ENCODE data around the gene AIFM3. TPM values are rescaled to one million over a fixed set of nuclear protein-coding genes. Genes with fewer than 3 reads are reported as not detected.
A peak's percentile ranks its signal among the peaks of the same experiment; 100 is the strongest.

AIFM3 gene
- total RNA-seq, 2 donors from 2014 or later, result 0.34 to 1.2 TPM

DNA sequence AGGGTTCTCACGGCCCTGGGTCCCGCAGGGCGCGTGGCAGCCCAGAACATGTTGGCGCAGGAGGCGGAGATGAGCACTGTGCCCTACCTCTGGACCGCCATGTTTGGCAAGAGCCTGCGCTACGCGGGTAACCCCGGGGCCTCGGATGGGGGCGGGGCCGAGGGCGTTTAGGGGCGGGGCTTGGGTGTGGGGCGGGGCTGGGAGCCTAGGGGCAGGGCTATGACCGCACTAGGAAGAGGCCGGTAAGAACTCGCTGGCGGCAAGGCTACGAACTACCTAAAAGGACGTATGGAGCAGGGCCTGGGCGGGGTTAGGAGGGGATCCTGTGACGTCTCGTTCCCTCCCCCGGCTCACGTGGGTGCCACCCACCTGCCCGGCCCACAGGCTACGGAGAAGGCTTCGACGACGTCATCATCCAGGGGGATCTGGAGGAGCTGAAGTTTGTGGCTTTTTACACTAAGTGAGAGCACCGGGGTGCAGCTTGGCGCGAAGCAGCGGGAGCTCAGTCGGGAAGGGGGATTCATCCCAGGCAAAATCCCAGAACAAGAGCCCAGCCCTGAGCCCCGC is 12.3 kb downstream of the AIFM3 start:
- H3K4me1 Mint-ChIP-seq, result peaks cover 36% of the 10 kb centered on the region
- H3K36me3 Mint-ChIP-seq (ENCODE audit: low read depth), result peaks cover 4% of the 10 kb centered on the region
- no peaks in the 10 kb centered on the region for H3K27me3 Mint-ChIP-seq
- no peaks in the 10 kb centered on the region for H3K9me3 ChIP-seq (ENCODE audit: control insufficient read depth, low read length, poor library complexity, severe bottlenecking)
- H3K4me3 Mint-ChIP-seq, result peak overlapping the region; percentile 28
- peak overlapping the region; percentile 79 for H3K27ac Mint-ChIP-seq
- peak; percentile 35 to 52 (median 43) for DNase-seq
- peak; percentile 77 for ATAC-seq

GRCh38 chr22:20979940-20980453 is 12.9 kb downstream of the AIFM3 start:
- peaks cover 4% of the 10 kb centered on the region for H3K36me3 Mint-ChIP-seq (ENCODE audit: low read depth)
- no peak for DNase-seq
- H3K4me1 Mint-ChIP-seq, result peaks cover 36% of the 10 kb centered on the region

DNA sequence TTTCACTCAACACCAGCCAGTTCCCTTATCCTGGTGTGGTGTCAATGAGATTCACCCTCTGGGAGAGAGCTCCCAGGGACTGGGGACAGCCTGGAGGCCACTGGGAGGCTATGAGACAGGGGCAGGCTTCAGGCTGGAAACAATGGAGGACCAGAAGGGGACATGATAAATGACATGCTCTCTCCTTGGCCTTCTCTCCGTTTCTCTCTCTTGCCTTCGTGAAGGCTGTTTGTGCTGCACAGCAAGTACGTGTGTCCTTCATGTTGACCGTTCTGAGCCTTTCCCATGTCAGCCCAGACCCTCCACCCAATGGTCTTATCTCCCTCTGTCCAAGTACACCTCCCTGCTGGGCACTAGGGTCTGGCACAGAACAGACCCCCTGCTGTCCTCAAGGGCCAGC is 13.5 kb downstream of the AIFM3 start:
- Mint-ChIP-seq H3K4me1 (peaks cover 36% of the 10 kb centered on the region), H3K36me3 (ENCODE audit: low read depth) (peaks cover 4% of the 10 kb centered on the region), H3K4me3 (peak overlapping the region; percentile 45), H3K27me3 (no peaks in the 10 kb centered on the region), H3K27ac (peak overlapping the region; percentile 93)
- no peaks in the 10 kb centered on the region for H3K9me3 ChIP-seq (ENCODE audit: control insufficient read depth, low read length, poor library complexity, severe bottlenecking)
- DNase-seq, result no peak
- ATAC-seq, result no peak

More at GRCh38 chr22:20979940-20980453, 12.9 kb downstream of the AIFM3 start:
- no peak for ATAC-seq
- Mint-ChIP-seq H3K27me3 (no peaks in the 10 kb centered on the region), H3K27ac (peak overlapping the region; percentile 79), H3K4me3 (peak overlapping the region; percentile 45)
- H3K9me3 ChIP-seq (ENCODE audit: control insufficient read depth, low read length, poor library complexity, severe bottlenecking), result no peaks in the 10 kb centered on the region

- no peaks in the 10 kb centered on the region for H3K9me3 ChIP-seq (ENCODE audit: control insufficient read depth, low read length, poor library complexity, severe bottlenecking)
- Mint-ChIP-seq H3K27ac (peak overlapping the region; percentile 93), H3K36me3 (ENCODE audit: low read depth) (peaks cover 2% of the 10 kb centered on the region), H3K4me3 (peak overlapping the region; percentile 98), H3K27me3 (no peaks in the 10 kb centered on the region), H3K4me1 (peaks cover 33% of the 10 kb centered on the region)
- DNase-seq (no peak), ATAC-seq (no peak)
Observed at GRCh38 chr22:20980938-20981722, 14.1 kb downstream of the AIFM3 start.

GRCh38 chr22:20981787-20982562 is 14.9 kb downstream of the AIFM3 start, which contains the start of gene LZTR1:
TSS of gene LZTR1 (plus strand) at chr22:20982297. CDS start at chr22:20982372, 75 bp downstream.
- peaks cover 7% of the 10 kb centered on the region for H3K36me3 Mint-ChIP-seq (ENCODE audit: low read depth)
- no peaks in the 10 kb centered on the region for H3K9me3 ChIP-seq (ENCODE audit: control insufficient read depth, low read length, poor library complexity, severe bottlenecking)
- DNase-seq, result peak; percentile 43 to 50 (median 47)
- peak within 1 kb of the TSS; percentile 93 for H3K27ac Mint-ChIP-seq
- H3K27me3 Mint-ChIP-seq, result no peaks in the 10 kb centered on the region
- H3K4me1 Mint-ChIP-seq, result peaks cover 38% of the 10 kb centered on the region
- peak; percentile 82 for ATAC-seq
- H3K4me3 Mint-ChIP-seq, result peak within 1 kb of the TSS; percentile 98

DNA sequence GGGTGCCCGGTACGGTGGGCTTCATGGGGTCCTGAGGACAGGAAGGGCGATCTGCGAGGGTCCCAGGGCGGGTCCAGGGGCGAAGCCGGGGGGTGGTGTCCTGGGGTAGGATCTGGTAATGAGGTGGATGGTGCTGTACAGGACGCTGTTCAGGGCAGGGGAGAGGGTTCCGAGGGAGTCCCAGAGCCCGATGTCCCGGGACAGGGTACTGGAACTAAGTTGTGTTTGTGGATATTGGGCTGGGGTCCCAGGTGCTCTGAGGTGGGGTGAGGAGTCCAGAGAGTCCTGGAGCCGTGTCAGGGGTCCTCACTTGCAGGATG is 15.5 kb downstream of the AIFM3 start:
- ATAC-seq, result no peak
- Mint-ChIP-seq H3K4me1 (peaks cover 38% of the 10 kb centered on the region), H3K4me3 (peak overlapping the region; percentile 98), H3K27ac (peak overlapping the region; percentile 93), H3K27me3 (no peaks in the 10 kb centered on the region), H3K36me3 (ENCODE audit: low read depth) (peaks cover 7% of the 10 kb centered on the region)
- H3K9me3 ChIP-seq (ENCODE audit: control insufficient read depth, low read length, poor library complexity, severe bottlenecking), result no peaks in the 10 kb centered on the region
- DNase-seq, result no peak

DNA sequence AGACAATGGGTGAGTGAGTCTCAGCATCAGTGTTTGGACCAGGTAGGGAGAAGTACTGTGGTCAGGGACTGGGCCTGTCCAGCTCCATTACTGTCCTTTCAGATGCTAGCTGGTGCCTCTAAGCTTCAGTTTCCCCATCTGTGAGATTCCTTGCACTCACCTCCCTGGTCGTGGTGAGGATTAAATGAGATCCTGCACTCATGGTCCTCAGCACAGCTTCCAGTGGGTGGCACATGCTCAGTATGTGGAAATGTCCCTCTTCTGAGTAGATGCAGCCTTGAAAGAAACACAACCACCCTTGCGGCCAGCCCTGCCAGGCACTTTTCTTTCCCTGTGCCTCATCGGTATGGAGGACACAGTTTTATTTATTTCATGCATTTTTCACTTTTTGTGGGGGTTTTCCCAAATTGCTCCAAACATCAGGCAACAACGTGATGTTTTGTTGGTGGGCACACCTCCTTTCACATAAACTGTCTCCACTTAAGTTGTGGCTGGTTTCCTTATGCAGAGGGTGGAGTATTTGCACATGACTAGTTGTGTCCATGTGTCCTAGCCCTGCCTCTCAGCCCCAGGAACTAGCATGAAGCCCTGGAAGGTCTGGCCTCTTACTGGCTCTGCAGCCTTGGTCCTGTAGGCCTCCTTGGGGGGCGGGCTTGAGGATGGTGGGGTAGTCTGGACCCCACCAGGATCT is 16.2 kb downstream of the AIFM3 start:
- Mint-ChIP-seq H3K27me3 (no peaks in the 10 kb centered on the region), H3K4me3 (peak overlapping the region; percentile 98), H3K27ac (peak overlapping the region; percentile 93)

GRCh38 chr22:20985720-20986119 is 18.7 kb downstream of the AIFM3 start:
- ATAC-seq, result no peak
- H3K9me3 ChIP-seq (ENCODE audit: control insufficient read depth, low read length, poor library complexity, severe bottlenecking), result no peaks in the 10 kb centered on the region
- Mint-ChIP-seq H3K27me3 (no peaks in the 10 kb centered on the region), H3K36me3 (ENCODE audit: low read depth) (peaks cover 11% of the 10 kb centered on the region), H3K4me3 (no peak overlapping the region), H3K27ac (peak overlapping the region; percentile 86), H3K4me1 (peaks cover 29% of the 10 kb centered on the region)
- DNase-seq, result no peak

More for the DNA sequence above, 16.2 kb downstream of the AIFM3 start:
- Mint-ChIP-seq H3K36me3 (ENCODE audit: low read depth) (peaks cover 11% of the 10 kb centered on the region), H3K4me1 (peaks cover 40% of the 10 kb centered on the region)
- DNase-seq, result no peak
- ATAC-seq, result no peak
- H3K9me3 ChIP-seq (ENCODE audit: control insufficient read depth, low read length, poor library complexity, severe bottlenecking), result no peaks in the 10 kb centered on the region

DNA sequence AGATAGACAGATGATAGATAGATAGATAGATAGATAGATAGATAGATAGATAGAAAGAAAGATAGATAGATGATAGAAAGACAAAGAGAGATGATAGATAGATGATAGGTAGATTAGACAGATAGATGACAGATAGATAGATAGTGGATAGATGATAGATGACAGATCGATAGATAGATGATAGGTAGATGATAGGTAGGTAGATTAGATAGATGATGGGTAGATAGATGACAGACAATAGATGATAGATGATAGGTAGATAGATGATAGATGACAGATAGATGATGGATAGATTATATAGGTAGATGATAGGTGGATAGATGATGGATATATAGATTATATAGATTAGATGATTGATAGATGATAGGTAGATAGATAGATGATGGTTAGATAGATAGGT is 19.3 kb downstream of the AIFM3 start:
- DNase-seq (no peak), ATAC-seq (no peak)
- peak overlapping the region; percentile 86 for H3K27ac Mint-ChIP-seq
- peaks cover 11% of the 10 kb centered on the region for H3K36me3 Mint-ChIP-seq (ENCODE audit: low read depth)
- no peaks in the 10 kb centered on the region for H3K27me3 Mint-ChIP-seq
- no peak overlapping the region for H3K4me3 Mint-ChIP-seq
- no peaks in the 10 kb centered on the region for H3K9me3 ChIP-seq (ENCODE audit: control insufficient read depth, low read length, poor library complexity, severe bottlenecking)
- peaks cover 24% of the 10 kb centered on the region for H3K4me1 Mint-ChIP-seq

DNA sequence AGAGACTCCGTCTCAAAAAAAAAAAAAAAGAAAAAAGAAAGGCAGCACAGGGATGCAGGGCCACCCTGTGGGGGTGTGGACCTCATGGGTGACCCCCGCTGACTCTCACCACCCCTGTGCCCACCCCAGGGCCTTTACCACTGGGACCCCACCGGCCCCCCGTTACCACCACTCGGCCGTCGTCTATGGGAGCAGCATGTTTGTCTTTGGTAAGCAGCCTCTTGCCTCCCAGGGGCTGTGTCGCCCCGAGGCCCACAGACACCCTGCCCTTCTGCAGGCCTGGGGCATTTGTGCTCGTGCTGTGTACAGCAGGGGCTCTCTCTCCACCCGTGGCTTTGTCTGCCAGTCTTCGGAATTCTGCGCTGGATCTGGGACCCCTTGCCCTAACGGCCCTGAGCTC is 20.3 kb downstream of the AIFM3 start:
- no peaks in the 10 kb centered on the region for H3K9me3 ChIP-seq (ENCODE audit: control insufficient read depth, low read length, poor library complexity, severe bottlenecking)
- ATAC-seq (no peak), DNase-seq (no peak)
- Mint-ChIP-seq H3K4me1 (peaks cover 21% of the 10 kb centered on the region), H3K4me3 (no peak overlapping the region), H3K36me3 (ENCODE audit: low read depth) (peaks cover 11% of the 10 kb centered on the region), H3K27ac (peak overlapping the region; percentile 86), H3K27me3 (no peaks in the 10 kb centered on the region)

DNA sequence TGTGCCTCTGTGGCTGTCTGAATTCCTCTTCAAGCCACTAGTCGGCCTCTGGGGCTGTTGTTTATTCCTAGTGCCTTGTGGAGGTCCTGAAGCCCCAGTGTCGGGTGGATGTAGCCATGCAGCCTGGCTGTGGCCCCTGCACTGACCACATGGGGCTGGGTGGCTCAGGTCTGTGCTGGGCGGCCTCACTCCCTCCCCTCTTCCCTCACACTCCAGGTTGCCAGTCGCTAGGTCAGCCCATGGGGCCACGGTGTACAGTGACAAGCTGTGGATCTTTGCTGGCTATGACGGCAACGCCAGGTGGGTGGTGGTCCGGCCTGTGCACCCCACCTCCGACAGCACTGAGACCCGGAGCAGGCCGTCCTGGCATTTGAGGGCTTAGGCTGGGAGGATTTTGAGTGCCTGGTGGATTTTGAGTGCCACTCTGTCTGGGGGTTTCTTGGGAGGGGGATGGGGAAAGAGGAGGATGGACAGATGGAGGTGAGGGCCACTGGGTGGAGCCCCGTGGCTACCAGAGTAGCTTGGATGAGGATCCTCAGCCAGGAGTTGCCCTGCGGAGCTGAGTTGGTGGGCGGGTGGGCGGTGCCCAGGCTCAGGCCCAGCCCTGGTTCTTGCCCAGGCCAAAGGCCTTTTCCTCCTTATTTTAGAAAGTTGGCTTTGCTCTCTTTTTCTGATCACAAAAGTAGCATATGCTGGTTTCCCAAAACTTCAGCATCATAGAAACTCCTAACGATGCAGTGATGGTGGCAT is 21.7 kb downstream of the AIFM3 start:
- H3K27ac Mint-ChIP-seq, result no peak overlapping the region
- no peaks in the 10 kb centered on the region for H3K9me3 ChIP-seq (ENCODE audit: control insufficient read depth, low read length, poor library complexity, severe bottlenecking)
- H3K4me1 Mint-ChIP-seq, result peaks cover 15% of the 10 kb centered on the region
- ATAC-seq (no peak), DNase-seq (no peak)
- peaks cover 9% of the 10 kb centered on the region for H3K36me3 Mint-ChIP-seq (ENCODE audit: low read depth)
- no peak overlapping the region for H3K4me3 Mint-ChIP-seq
- no peaks in the 10 kb centered on the region for H3K27me3 Mint-ChIP-seq

Measured in T-helper 17 cell (primary cell).